Erythroblast (primary cell): ENCODE measurements around the gene FBXW7.

Experiments used
- GATA1 ChIP-seq: IDR thresholded peaks from 2 replicates; pipeline ENCODE4 v1.6.1; 2011; ENCODE audit warnings: low read depth, mild to moderate bottlenecking, control low read depth, low read length, moderate library complexity
- POLR2A ChIP-seq: IDR thresholded peaks from 2 replicates; pipeline ENCODE4 v1.6.1; 2011; ENCODE audit warnings: mild to moderate bottlenecking, low read length

DNA sequence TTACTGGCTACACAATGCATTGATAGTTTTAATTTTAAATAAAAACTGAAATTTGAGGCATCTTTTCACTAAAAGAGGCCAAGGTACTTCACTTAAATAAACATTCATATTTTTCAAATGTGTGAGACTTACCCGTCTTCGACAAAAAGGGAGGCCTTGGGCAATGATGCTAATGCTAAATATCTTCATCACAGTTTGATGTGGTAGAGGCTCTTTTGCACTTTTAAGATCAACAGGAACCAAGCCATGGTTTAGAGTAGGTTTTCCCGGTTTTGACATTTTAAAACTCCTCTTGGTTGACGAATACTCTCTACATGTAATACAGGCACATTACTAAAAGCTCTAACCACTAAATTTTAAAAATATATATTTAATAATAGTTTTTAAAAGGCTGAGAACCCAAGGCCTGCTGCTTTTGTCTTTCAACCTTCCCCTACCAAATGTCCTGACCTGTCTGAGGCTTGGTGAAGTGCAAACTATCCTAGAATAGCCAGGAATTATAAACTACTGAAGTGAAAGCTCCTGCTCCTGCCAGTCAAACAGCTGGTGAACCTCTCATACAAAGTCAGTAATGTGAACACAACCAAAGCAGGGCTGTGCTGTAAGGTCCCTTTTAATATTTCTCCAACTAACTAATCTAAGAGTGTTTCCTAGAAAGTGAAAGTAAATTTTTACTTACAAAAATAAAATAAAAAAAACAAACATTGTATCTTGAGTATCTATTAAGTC, 153.7 kb downstream of the FBXW7 start:
- TF ChIP-seq POLR2A (no peak), GATA1 (no peak)
